HG03457 (cell line): Measurements from ENCODE around the gene CORO6.

ENCODE experiments used
- ATAC-seq: cut with Tn5 transposase; IDR thresholded peaks from one replicate; pipeline ENCODE4 v1.9.1; 2021; ENCODE audit warnings: moderate number of reproducible peaks; ENCODE audit not compliant: unreplicated experiment

CORO6 gene

DNA sequence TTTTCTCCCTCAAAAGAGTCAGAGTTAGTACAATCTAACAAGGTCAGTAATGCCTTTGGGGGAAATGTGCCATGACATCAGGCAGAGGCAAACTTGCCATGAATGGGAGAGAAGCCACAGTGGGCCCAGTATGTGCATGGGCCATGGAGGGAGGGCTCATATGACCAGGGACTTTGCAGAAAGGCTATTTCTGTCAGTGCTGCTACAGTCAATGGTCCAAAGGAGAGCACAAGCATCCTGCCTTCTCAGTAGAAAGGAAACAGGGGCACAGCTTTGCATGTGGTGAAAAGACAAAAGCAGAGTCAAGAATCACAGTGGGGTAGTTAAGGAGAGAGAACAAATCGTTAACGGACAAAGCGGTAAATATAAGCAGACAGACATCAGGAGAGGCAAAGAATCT, 11.2 kb upstream of the CORO6 start:
- no peak for ATAC-seq

DNA sequence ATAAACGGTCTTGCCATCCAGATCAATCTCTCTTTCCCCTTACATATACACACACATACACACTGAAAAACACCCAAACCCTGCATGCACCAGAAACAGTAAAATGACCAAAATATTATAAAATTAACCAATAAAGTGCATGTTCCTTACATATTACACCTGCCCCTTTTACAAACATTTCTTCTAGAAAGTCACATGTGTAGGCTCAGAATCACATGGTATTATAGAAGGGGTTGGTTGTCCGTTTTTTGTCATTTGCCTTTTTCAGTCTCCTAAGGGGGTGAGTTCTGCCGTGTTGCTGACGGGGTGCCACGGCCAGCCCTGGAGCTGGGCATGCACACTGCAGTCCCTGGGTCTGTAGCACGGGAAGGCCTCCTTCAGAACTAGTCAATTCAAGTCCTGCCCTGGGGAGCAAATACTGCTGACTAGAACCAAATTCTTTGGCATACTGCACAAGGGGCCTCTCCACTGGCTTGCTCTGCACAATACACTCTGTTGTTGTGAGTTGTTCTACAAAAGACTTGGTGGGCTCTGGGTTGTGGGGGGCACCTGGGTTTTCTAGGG, 8.0 kb upstream of the CORO6 start:
- ATAC-seq = no peak

DNA sequence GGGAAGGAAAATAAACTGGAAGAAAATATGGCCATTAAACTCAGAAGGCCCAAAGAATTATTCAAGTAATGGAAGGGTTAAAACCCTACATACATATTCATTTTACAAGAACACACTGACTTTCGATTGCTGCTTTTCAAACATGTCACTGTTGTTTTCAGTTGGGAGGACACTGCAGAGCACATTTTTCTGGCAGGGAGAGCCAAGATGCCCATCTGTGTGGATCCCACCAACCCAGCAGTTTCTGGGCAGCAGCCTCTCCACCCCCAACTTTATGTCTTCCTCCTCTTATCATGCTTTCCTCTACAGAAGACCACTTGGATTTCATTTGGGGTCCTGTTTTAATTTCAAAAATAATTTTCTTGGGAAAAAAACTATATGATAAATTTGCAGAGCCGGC, 7.1 kb upstream of the CORO6 start:
- no peak for ATAC-seq

DNA sequence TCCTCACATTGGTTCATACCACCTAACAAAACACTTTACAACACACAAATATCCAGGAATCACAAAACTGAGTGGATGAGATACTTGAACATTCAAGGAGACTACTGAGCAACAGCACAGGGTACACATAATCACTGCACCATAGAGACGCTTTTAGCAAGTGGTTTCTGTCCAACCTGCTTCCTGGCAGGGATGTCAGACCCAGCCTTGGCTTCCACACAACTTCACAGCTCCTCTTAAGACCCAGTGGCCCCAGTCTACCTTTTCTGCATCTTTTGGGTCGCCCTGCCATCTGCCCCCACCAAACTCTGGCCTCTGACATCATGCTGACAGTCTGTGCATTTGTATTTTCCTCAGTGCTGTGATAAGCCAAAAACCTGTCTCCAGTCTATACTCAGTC, 5.9 kb upstream of the CORO6 start:
- ATAC-seq = no peak

DNA sequence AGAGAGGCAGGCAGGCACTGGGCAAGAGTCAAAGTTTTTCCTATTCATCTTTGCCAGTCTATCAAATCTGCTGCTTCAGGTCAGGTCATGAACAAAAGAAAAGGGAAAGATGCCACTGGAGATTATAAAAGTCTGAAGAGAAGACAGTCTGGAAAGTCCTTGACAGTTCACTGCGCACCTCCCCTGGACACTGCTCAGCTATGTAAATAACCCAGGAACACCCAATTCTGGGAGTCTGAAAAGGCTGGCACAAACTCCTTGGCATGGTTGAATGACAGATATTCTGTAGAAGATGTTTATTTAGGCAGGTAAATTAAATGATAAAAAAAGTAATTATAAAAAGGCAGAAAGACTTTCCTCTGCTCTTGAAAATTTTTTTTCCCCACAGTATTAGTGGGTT, 5.2 kb upstream of the CORO6 start:
- no peak for ATAC-seq

DNA sequence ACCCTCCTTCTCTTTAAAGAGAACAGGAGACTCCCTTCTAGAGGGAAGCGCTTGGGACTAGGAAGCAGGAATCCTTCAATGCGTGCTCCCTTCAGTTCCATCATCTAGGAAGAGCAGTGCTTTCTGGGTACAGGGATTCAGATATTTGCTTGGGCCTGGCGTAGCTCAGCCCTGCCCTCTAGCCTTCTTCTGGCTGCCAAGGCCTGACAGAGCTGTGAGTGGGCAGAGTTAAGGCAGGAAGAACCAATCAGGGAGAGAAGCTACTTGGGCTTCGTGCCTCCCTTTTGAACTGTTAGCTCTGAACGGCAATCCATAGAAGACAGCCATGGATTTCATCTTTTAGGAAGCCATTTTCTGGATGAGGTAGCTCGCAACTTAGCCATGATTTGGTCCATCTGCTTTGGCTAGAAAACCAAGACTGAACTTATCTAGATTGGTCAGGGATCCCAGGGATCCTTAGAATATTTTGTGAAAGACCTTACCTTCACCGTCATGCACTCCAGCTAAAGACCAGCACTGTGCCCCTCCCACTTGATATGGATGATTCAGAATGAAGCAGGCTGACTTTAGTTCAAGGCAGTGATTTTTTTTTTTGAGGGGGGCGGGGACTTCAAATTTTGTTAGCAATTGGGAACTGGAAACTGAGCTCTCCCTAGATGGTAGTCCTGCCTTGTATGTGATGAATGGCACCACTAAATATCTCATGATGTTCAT, 2.5 kb upstream of the CORO6 start:
- ATAC-seq = no peak

DNA sequence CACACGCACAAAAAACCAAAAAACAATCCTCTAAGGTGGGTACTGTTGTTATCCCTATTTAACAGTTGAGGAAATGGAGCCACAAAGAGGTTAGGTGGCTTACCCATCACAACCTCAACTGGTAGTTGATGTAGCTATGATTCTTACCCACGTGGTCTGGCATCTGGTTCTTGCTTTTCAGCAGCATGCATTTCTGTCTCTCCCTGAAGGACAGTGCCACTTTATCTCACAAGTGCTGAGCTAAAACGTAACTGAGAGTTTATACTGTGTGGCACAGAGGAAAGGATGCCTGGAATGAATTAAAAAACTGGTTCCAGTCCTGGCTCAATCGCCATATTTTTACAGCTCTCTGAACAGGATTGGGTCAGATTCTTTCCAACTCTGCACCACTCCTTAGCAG, 1.9 kb upstream of the CORO6 start:
- no peak for ATAC-seq

DNA sequence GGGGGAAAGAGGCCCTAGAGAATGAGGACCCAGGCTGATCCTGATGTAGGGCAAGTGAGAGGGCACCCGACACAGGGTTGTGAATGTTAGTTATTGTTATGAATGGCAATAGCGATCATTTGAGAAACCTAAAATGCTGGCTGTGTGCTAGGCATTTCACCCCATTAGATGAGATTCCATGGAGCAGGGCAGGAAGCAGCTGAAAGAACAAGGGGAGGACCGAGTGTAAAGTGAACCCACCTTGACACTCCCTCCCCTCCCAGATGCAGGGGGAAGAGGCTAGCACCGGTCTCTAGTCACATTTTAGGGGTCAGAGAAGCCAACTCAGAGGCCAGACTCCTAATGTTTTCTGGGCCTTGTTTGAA, 553 bp upstream of the CORO6 start:
- no peak for ATAC-seq

DNA sequence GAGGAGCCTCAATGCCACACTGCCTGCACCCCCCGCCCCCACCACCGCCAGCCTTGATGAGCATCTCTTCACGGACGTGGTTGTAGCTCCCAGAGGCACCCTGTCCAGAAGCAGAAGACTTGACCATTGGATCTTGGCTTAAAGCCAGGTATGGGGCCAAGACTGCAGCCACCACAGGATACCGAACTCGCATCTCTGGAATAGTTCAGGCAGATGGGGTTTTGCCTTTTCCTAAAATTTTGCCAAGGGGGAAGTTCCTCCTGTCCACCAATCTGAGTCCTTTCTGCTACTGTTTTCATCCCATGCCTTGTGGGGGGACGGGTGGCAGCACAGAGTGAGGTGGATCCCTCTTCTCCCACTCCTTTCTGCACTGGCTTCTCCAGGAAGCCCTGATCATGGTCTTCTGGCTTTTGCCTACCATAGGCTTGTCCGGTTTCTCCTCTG, 939 bp downstream of the CORO6 start:
- no peak for ATAC-seq

DNA sequence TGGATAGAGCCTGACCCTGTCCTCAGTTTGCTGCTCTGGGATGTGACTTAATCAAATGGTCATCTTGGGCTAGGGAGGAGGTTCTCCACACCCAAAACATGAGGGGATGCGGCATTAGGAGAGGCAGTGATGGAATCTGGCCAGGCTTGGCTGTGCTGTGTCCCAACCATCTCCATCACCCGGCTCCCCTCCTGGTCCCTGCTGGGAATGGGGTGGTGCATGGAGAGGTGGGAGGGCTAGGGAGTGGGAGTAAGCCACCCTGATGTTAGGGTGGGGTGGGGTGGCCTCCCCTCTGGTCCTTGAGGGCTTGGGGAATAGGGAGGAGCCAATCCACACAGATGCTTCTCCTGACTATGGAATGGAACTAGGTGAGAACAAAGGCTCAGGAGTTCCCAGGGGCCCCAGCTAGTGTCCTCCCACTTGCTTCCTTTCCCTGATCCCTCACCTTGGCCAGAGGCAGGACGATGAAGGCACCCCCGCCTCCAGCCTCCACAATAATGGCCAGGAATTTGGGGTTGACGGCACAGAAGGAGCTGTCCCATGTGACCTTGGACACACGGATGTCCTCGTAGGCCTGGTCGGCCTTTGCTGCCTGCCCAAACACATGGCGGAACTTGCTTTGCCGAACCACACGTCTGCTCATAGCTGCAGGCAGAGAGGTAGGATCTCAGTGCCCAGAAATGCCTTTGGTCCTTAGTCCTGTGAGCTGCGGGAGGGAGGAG, 1.8 kb downstream of the CORO6 start:
- ATAC-seq = no peak

DNA sequence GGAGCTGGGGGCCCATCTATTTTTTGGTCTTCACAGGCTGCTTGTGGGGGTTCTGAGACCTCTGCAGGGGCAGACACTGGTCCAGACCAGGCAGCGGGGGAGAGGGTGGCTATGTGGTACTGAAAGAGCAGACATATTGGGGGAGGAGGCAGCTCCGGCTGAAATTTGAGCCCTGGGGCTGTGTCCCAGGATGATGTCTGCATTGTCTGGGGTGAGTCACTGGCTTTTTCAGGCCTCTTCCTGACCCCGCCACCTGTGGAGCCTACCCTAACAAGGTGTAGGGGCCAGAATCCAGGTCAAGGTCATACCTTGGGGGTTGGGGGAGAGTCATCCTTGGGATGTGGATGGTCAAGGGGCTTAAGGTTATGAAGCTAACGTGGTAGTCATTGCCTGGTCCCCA, 2.4 kb downstream of the CORO6 start:
- no peak for ATAC-seq

DNA sequence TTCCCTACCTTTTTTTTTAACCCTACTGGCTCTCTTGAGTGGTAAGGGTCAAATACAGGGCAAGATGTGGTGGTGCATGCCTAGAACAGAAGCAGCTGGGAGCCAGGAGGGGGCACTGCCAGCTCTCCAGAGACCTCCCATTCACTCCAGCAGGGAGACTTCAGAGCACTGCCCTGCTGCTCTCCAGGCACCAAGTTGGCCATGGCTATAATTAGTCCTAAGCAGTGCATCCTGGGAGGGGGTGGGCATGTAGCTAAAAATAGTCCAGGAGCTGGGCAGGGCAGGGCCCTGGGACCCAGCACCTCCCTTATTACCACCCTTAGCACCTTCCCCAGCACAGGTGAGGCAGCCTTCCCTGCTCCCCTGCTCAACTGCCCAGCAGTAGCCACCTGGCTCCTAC, 3.5 kb downstream of the CORO6 start:
- no peak for ATAC-seq

DNA sequence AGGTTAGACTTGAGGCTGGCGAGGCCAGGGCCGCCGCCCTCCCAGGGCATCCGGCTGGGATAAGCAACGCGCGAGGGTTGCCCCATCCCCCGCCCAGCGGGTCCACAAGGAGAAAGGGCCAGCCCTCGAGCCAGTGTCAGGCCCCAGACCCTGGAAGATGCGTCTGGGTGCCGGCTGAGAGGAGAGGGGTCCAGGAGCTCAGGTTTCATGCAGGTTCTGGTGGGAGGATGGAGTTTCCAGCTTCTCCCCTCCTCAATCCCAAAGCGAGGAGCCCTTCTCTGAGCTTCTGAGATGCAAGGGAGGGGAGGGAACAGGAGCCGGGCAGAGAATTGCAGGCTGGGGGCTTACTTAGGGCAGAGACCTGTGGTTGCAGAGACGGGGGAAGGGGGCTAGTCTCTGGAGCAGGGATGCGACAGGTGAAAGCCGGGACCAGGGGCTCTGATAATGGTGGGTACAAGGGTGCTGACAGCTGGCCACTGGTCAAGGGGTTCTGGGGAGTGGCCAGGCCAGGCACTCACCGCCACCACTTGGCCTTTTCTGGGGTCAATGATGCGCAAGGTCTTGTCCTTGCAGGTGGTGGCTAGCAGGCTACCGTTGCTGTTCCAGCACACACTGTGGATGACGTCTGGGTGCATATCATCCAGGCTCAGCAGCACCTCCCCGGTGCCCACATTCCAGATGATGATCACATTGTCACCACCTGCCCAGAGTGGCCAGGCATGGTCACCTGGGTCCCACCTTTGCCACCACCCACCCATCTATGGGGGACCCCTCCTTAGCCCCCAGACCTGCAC, 4.2 kb downstream of the CORO6 start:
- ATAC-seq = no peak

DNA sequence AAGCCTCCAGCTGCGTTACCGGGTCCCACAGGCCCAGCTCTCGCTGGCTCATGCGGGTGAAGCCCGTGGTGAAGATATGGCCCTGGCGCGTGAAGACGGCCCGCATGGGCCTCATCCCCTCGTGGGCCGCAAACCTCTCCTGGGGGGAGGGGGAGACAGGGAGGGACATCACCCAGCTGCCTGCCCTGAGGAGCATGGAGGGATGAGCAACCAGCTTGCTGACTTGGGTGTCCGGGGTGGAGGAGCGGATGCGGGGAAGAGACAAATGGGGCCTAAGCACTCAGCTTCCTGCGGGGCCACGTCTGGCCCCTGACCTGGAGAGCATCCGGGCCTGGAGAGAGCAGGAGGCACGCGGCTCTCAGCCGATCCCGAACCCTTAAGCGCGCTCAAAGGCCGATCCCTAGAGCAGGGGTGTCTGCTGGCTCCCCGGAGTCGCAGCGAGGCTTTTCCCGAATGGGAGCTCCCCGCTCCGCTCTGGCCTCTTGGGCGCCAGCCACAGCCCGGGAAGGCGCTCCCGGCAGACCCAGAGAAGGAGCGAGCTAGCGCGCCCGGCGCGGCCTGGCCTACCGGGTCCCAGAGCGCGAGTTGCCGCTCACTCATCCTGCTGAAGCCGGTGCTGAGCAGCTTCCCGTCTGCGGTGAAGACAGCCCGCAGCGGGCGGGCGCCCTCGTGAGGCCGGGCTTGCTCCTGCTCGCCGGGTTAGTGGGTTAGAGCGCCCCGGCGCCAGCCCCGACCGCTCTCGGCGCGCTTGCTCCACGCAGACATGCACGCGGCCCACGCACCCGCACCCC, 5.0 kb downstream of the CORO6 start:
- ATAC-seq = no peak

DNA sequence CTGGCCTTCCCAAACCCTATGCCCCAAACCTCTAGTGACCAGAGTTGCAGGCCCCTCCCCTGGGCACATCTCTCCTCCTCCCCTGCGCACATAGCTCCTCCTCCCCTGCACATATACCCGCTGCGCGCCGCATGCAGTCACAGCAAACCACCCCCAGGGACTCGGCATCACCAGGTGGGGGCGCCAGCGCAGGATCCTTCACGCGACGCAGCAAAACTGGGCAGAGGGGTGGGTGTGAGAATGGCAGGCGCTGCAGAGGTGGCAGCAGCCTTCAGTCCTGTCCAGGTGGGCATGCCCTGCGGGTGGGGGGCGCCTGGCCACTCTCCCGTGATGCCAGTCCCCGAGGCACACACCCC, 5.6 kb downstream of the CORO6 start:
- ATAC-seq = no peak

DNA sequence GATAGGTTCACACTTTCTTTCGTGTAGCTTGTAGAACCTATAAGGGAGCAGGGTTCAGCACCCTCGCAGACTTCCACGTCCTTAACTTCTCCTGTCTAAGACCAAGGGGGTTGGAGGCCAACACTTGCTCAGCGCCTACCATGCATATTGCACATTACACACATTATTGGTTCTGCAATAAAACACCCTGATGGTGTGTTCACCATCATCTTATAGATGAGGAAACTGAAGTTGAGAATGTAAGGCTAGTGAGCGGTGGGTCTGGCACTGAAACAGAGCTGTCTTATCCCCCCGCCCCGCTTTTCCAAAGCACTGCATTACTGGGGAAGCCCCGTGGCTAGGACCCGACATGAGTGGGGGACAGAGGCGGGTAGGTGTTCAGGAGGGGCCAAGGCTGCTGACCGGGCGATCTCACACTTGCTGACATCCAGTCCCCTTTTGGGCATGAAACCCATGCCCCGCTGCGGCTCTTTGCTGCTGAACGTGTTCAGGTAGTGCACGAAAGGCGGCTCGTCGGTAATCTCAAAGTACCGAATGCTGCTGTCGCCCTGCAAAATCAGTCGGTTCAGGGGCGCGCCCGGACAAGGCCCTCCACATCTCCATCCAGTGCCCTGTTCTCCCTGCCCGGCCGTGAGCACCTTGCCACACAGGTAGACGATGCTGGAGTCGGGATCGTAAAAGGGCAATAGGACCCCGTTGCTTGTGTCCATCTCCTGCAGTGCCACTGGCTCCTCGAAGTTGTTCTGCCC, 6.2 kb downstream of the CORO6 start:
- ATAC-seq = no peak

DNA sequence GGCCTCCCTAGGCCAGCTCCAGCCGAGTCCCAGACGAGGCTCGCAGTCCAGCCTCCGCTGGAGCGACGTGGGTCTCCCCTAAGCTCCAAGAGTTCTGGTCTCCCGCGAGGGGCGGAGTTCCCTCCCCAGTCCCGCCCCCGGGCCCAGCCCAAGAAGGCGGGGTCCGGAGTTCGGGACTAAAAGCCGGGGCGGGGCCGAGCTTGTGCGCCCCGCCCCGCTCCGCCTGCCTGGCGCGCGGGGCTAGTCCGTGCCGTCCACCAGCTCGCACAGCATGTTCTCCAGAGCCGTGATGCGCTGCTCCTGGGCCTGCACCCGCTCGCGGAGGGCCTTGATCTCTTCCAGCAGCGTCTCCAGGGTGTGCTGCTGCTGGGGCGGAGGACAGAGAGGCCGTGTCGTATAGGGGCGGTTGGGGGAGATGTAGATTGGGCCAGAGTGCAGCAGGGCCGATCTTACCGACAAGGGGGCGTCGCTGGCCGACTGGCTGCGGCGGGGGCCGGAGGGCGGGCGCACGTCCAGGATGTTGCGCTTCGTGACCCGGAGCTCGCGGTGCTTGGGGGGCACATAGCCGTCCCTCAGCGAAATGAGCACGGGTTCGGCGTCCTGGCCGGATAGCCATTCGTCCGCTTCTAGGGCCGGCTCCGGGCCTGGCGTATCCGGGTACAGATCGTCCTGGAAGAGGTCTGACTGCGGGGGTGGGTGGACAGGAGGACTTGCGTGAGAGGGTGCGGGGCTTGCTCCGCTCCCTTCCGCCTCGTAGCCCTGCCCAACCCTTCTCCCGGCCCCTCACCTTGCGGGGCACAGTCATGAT, 7.0 kb downstream of the CORO6 start:
- ATAC-seq = no peak

DNA sequence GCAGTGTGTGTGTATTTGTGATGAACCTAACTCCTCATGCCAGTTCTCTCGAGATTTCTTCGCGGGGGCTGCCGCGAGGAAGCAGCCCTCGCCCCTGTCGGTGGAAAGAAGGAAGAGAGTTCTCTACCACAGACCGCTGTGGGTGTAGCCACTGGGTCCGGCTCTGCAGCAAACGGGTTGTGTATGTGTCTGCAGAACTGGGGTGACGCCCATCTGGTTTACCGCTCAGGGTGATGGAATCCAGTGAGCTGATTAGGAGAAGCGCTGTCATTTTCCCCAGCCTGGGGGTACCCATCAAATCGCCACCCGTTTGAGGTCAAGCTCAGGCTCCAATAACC, 7.7 kb downstream of the CORO6 start:
- ATAC-seq = no peak

DNA sequence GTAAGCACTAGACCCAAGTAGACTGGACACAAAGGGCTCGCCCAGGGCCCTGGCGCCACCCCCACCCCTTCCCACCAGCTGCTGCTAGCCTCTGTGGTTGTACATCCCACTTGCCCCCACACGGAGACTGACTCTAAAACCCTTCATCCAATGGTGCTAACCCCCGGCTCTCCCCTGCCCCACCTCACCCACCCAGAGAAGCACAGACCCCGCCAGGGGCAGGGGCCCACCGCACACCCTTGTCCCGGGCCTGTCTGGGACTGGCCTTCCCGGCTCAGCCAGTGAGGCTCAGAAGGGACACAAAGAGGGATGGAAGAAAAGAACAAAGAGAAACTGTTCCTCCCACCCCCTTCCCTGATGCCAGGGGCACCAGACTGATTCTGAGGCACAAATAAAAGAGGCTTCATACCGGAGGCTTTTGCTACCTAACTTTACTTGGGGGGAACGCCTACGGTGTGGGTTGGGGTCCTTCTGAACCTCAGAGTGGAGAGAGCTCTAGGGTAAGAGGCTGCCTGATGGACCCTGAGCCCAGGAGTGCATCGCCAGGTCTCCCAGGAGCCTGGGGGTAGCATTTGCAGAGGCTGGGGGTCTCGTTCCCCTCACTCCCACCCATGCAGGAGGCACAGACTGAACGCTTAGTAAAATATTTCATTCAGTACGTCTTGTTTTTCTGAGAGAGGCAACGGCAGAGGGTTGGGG, 8.2 kb downstream of the CORO6 start:
- no peak for ATAC-seq
